HG03097 (cell line): Measurements from ENCODE around the gene IFRD2.

ENCODE experiments used
- ATAC-seq: cut with Tn5 transposase; IDR thresholded peaks from one replicate; pipeline ENCODE4 v1.9.1; 2021; ENCODE audit not compliant: unreplicated experiment, low FRiP score

The IFRD2 gene

DNA sequence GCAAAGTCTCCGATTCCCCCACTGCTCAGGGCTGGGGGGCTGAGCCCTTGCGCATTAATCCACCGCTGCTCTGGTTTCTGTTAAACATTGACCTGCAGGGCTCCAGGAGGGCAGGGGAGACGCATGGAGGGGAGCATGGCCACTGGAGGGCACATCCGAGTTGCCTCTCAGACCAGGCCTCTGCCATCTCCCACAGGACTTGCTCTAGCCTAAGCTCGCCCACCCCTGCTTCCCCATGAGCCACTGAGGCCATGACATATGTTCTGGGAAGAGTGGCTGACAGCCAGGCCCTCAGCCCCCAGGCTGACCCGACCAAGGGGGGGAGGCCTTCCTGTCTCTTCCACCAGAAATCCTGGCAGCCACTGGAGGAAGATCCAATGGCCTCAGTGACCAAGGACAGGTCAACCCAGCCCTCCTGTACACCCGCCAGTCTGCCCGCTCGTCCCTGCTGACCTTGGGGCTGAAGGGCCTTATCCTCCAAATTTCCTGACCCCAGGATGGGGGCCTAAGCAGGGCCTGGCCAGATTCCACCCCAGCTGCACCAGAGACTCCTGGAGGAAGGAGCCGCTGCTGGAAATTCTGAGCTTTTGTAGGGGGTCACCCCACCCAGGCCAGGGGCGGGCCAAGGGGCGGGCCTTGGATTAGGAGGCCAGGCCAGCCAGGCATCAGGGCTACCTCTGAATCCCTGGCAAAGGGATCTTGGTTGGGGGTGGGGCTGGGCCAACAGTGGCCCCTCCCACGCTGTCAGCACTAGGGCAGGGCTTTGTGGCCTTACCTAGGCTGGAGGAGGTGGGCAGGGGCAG, 11.0 kb upstream of the IFRD2 start, which contains the start of gene HYAL1:
TSS of gene HYAL1 (minus strand) at position 562 of the 803 bp plus-strand sequence. CDS start 618 bp downstream, outside the sequence.
- no peak for ATAC-seq

- no peak for ATAC-seq
Measured at GRCh38 chr3:50302095-50303012, 10.1 kb upstream of the IFRD2 start.

DNA sequence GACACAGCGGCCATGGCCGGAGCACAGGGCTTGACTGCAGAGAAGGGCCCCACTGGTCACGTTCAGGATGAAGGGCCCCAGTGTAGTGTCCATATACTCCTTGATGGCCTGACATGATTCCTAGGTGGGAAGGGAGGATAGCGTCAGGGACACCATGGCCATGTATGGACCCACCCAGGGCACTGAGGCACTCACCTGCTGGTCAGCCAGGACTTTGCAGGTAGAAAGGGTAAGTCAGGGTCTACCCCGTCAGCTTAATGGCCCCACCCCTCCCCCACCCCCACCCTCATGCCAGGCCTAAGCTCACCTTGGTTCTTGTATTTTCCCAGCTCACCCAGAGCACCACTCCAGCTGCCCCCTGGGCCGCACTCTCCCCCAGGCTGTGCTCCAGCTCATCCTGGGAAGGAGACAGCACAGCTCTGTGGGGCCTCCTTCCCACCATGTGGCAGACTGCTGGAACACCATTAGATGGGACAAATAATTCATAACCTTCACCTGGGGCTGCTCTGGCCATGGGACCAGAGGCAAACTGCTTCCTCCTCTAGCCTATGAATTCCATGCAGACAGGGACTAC, 8.5 kb upstream of the IFRD2 start:
- ATAC-seq = no peak

- ATAC-seq = no peak
Measured at GRCh38 chr3:50299929-50300680, 7.9 kb upstream of the IFRD2 start.

GRCh38 chr3:50299638-50299928, 7.4 kb upstream of the IFRD2 start:
- no peak for ATAC-seq

GRCh38 chr3:50298836-50299637, 6.8 kb upstream of the IFRD2 start, which contains the start of the genes HYAL3 and NAA80:
Gene HYAL3, minus strand, starts transcription at chr3:50299405. Its CDS starts 3,803 bp downstream, at chr3:50295602.
Gene NAA80, minus strand, starts transcription at chr3:50299405. Its CDS starts 1,942 bp downstream, at chr3:50297463.
- ATAC-seq = peak; percentile 78

DNA sequence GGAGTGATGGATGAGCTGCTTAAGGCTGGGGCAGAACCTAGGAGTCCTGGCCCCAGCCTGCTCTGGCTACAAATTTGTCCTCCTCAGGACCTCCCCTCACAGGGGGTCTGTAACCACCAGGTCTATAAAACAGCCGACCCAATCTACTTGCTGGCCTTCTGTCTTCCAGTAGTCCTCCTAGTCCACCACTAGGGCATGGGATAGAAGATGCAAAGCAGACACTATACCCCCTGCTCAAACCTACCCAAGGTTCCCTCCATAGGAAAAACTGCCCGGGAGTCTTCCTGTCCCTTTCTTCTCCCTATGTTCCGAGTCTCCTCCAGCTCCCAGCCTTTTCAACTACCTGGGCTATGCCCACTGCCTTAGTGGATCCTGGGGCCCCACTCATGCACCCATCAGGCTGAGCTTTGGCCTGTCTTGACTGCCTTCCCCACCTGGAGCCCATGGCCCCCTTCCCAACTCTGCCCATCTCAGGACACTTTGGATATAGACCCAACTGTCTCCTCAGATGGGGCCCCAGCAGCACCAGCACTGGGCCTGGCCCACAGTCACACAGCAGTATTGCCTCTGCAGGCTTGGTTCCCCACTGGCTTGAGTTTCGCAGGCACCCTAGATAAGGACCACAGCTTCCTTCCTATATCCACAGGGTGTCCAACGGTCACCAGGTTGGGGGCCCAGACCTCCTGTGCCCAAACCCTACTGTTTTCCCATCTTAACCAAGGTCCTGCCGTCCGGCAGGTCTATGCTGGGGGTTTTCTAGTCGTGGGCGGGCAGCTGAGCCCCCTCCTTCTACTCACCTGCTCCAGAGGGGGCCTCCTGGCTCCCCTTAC, 5.9 kb upstream of the IFRD2 start:
- no peak for ATAC-seq

DNA sequence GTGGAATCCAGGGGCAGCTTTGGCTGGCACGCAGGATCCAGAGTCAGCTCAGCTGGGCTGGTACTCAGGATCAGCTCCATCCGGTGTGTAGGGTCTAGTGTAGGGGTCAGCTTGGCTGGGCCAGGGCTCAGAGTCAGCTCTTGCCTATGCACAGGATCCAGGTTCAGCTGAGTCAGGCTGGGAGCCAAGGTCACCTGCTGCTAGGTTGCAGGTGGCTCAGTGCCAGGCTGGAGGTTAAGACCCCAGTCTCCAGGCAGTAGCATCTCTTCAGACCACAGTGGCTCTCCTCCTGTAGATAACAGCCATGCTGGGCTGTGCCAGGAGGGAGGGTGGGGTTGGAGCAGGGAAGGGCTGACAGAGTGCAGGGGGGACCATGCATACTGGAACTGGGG, 5.2 kb upstream of the IFRD2 start:
- no peak for ATAC-seq

- no peak for ATAC-seq
Measured at GRCh38 chr3:50296721-50297383, 4.6 kb upstream of the IFRD2 start.

DNA sequence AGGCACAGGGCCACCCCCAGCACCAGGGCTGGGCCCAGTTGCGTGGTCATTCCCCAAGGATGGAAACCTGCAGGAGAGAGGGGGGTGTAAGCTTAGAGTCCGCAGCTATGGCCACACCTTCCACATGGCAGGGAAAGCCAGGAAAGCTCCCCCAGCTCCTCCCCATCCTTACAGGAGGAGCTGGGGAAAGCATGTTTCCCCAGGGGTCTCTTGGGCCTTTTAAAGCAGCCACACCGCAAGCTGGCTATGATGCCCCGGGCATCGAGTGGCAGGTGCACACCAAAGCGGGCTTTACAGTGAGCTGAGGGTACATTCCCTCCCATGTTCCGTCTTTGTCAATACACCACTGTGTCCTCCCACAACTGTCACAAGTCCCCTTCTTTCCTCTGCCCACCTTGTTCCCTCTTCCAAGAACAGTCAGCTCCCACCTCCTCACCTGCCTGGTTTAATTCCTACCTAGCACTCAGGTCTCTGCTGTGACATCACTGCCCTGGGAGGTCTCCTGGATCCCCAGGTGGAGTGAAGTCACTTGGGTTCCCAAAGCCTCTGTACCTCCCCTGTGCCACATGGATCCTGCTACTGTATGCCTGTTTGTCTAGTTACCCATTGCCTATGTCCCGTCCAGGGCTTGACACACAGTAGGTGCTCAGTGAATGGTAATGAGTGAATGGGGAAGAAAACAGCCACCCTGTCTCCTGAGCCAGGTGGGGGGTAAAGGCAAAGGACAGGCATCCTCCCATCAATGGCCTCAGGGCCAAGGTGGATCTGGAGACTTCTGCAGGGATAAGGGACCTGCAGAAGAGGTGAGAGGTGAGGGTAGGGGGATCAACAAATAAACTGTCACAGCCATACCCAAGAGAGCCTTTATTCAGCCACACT, 3.6 kb upstream of the IFRD2 start:
- ATAC-seq = no peak

DNA sequence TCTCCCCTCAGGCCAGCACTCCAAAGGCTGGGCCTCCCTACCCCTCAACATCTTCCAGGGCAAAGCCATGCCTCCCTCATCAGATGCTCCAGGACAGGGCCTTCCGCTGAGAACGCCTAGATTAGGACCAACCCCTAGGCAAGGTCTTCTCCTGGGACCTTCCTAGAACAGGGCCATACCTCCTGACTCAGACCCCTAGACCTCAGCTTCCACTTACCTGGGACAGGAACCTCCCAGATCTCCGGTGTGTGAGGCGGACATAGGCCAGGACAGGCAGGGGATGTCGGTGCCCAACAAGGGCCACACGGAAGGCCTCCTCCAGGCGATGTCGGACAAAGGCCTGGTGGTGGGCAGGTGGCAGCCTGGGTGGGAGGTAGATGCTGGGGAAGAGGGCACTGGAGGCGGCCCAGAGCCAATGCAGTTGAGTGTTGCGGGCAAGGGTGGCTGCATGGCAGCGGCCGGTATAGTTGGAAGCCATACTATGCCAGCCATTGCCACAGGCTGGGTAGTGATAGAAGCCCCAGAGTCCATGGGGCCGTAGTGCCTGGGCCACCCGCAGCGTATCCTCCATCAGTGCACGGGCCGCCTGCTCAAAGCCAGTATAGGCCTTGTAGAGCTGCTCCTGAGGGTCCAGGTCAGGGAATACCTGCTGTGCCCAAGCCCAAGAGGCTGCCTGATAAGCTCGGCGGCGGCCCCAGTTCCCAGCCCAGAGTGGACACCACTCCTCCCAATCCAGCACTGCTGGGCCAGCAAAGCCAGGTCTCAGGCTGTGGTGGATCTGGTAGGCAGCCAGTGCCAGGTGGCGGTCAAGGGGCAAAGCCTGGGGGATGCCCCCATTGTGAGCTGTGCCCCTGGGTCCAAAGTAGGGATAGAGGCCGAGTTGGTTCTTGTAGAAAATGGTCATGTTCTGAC, 2.5 kb upstream of the IFRD2 start:
- no peak for ATAC-seq

- no peak for ATAC-seq
Measured at GRCh38 chr3:50294089-50294488, 1.9 kb upstream of the IFRD2 start.

DNA sequence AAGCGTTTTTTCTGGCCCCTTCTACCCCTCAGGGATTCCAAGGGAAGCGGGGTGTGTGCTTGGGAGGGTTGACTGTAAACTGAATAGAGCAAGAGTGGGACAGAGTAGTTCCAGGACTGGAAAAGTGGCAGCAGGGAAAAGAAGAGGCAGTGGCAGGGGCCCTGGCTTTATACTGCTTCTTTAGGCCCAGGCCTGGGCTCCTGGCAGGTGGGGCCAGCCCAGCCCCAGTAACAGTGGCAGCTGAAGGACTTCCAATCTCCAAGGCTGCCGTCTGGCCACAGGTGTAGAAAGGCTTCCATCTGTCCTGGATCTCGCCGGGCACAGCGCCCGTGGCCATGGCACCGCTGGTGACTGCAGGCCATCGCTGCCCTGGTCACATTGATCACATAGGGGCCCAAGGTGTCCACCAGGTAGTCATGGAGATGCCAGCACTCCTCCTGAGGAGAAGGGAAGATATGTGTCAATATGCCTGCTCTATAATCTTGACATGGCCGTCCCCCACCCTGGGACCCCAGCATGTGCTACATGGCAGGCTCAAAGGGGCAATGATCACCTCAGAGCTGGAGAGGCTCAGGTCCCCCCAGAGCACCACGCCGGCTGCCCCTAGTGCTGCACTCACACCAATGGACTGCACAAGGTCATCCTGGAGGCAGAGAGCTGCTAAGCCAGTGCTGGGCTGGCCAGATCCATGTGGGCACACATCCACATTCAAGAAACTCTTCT, 1.0 kb upstream of the IFRD2 start:
- no peak for ATAC-seq

DNA sequence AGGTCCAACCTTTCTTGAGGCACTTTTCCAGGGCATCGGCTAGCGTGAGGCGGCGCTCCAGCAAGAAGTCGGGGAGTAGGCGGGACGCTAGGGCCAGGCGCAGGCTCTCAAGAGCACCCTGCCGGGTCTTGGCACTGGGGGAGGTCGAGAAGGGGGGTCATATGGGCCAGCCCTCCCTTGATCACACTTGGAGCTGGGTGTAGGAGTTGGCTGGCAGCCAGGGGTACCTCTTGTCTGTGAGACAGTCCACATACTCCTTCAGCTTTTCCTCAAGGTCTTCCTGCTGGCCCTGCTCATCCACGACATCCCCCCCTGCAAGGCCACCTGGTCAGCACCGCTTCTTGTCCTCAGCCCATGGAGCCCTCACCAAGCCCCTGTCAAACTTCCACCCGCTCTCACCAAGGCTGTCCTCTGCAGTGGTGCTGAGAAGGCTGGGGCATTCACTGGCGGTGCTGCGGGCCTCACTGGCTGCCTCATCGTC, 2.0 kb downstream of the IFRD2 start:
- ATAC-seq = no peak

DNA sequence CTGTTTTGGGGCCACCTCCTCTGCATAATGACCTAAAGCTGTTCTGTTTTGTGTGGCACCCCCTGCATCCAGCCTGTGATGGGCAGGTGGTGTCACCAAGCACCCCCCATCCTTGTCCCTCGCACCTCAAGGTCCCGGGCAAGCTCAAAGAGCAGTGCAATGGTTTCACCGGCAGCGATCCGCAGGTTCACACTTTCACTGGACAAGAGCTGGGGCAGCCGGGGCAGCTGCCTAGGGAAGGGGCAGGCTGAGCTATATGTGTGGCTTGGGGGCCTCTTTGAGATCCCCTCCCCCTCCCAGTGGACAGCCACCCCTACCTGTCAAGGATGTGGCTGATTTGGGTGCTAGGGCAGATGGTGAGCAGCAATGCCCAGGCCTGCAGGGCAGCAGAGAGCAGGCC, 3.1 kb downstream of the IFRD2 start:
- ATAC-seq = no peak
